ENCODE results near the gene RAC2.

DNA sequence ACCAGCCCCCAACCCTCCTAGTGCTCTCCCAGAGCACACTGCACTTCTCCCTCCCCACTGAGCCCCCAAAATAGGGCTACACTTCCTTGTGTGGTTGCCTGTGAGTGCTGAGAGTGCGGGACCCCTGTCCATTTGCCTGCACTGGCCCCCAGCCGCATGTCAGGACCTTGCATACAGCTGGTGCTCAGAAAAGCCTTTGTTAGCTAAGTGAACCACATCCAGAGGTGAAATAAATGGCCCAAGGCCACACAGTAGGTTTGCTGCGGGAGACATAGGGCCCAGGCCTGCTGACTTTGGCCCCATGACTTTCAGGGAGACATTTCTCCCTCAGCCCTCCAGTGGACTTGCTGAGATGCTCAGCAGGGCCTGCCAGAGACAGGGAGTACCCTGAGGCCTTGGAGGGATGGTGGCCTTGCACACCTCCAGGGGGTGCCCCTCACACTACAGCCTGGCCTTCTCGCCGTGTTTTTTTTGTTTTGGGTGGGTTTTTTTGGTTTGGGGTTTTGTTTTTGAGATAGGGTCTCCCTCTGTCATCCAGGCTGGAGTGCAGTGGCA lies 42.0 kb downstream of the RAC2 start:
- no peak for TF ChIP-seq POLR2A (IDR thresholded peaks at IDR 0.05)
- TF ChIP-seq, protein P1, sequence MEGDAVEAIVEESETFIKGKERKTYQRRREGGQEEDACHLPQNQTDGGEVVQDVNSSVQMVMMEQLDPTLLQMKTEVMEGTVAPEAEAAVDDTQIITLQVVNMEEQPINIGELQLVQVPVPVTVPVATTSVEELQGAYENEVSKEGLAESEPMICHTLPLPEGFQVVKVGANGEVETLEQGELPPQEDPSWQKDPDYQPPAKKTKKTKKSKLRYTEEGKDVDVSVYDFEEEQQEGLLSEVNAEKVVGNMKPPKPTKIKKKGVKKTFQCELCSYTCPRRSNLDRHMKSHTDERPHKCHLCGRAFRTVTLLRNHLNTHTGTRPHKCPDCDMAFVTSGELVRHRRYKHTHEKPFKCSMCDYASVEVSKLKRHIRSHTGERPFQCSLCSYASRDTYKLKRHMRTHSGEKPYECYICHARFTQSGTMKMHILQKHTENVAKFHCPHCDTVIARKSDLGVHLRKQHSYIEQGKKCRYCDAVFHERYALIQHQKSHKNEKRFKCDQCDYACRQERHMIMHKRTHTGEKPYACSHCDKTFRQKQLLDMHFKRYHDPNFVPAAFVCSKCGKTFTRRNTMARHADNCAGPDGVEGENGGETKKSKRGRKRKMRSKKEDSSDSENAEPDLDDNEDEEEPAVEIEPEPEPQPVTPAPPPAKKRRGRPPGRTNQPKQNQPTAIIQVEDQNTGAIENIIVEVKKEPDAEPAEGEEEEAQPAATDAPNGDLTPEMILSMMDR (IDR thresholded peaks at IDR 0.05): no peak
